ENCODE results near the gene FBN1. TPM values are rescaled to one million over a fixed set of nuclear protein-coding genes. Genes with fewer than 3 reads are reported as not detected.

Gene FBN1
- total and polyA plus RNA-seq, 2 of the 13 experiments (the other 11 are each of a cell fraction or from before 2014, with no cell fraction given) = 1.5 to 3.0 TPM

- in situ Hi-C loops (cut with HindIII; ENCODE audit: extremely low pct_ligation_motif_present, low pct_unique_long_range_greater_than_20kb) = no loop called here
- Histone ChIP-seq H3K27me3 (ENCODE audit: control insufficient read depth in 1 of 2, insufficient read depth in 2 of 2, low read length in 2 of 2) (no peaks in the 10 kb centered on the region), H3K79me2 (ENCODE audit: insufficient read depth, low read length) (no peaks in the 10 kb centered on the region), H3K9me3 (ENCODE audit: low read length) (no peaks in the 10 kb centered on the region), H3K27ac (ENCODE audit: extremely low read length, insufficient read depth, low read length) (no peak overlapping the region), H4K20me1 (ENCODE audit: insufficient read depth, low read length) (no peaks in the 10 kb centered on the region), H3K9ac (ENCODE audit: insufficient read depth, low read depth, low read length) (no peak overlapping the region), H3K4me1 (ENCODE audit: insufficient read depth, low read length) (no peaks in the 10 kb centered on the region), H3K4me2 (ENCODE audit: low read depth, low read length) (no peak overlapping the region), H2AFZ (ENCODE audit: low read length) (no peak overlapping the region), H3K36me3 (replicated peaks in 1 of 2; ENCODE audit: control insufficient read depth in 1 of 2, insufficient read depth in 2 of 2, low read length in 2 of 2) (no peaks in the 10 kb centered on the region), H3K4me3 (replicated peaks in 1 of 3; ENCODE audit: insufficient read depth in 1 of 3, low read depth in 2 of 3, low read length in 3 of 3) (no peak overlapping the region)
- WGBS (ENCODE audit: low lambda C conversion rate) = 63% methylated on average over 4 of the region's 4 CpGs
- FAIRE-seq (no peak), DNase-seq (ENCODE audit: low spot score) (no peak), ATAC-seq (no peak)
- intact Hi-C loops (cut with micrococcal nuclease; ENCODE audit: unreplicated experiment) = no loop called here
- no peak for TF ChIP-seq ZNF704 (CRISPR knock-in tag; IDR thresholded peaks at IDR 0.05; ENCODE audit: borderline replicate concordance)
- TF ChIP-seq NFYC (CRISPR knock-in tag; IDR thresholded peaks at IDR 0.05) = no peak
- no peak for TF ChIP-seq TGIF2 (CRISPR knock-in tag; IDR thresholded peaks at IDR 0.05)
- no peak for TF ChIP-seq NKX3-1 (CRISPR knock-in tag; IDR thresholded peaks at IDR 0.05)
- no peak for TF ChIP-seq EEA1 (CRISPR knock-in tag; IDR thresholded peaks at IDR 0.05; ENCODE audit: borderline replicate concordance)
- no peak for TF ChIP-seq ZNF432 (CRISPR knock-in tag; IDR thresholded peaks at IDR 0.05; ENCODE audit: borderline replicate concordance)
- TF ChIP-seq ZNF431 (CRISPR knock-in tag; IDR thresholded peaks at IDR 0.05; ENCODE audit: borderline replicate concordance, low read depth) = no peak
- TF ChIP-seq HCFC1 (IDR thresholded peaks at IDR 0.05; ENCODE audit: low read depth, low read length) = no peak
- no peak for TF ChIP-seq SP5 (CRISPR knock-in tag; IDR thresholded peaks at IDR 0.05; ENCODE audit: borderline replicate concordance, low read depth)
- no peak for TF ChIP-seq NFE2L1 (CRISPR knock-in tag; IDR thresholded peaks at IDR 0.05; ENCODE audit: borderline replicate concordance)
- no peak for TF ChIP-seq SP1 (IDR thresholded peaks at IDR 0.05)
- TF ChIP-seq SP1 (CRISPR knock-in tag; IDR thresholded peaks at IDR 0.05) = no peak
- no peak for TF ChIP-seq PCBP1 (IDR thresholded peaks at IDR 0.05; ENCODE audit: borderline replicate concordance, low read depth, low read length)
- BruUV-seq (replicated peaks) = no TSS peak
- ChIA-PET CTCF (ENCODE audit: low intra/inter-chr PET ratio, low total read pairs) (no interaction called here), POLR2A (no interaction called here)
These were observed 7.7 kb upstream of the FBN1 start for GRCh38 chr15:48653216-48653615.
